ENCODE measurements around the gene ABCC8. TPM values are rescaled to one million over a fixed set of nuclear protein-coding genes. Genes with fewer than 3 reads are reported as not detected.

The ABCC8 gene
- total RNA-seq, 1 donor from 2014 or later, result not detected

GRCh38 chr11:17382046-17382728 is 94.5 kb downstream of the ABCC8 start:
- Mint-ChIP-seq H3K36me3 (ENCODE audit: low read depth) (no peaks in the 10 kb centered on the region), H3K4me3 (no peak overlapping the region), H3K9me3 (no peaks in the 10 kb centered on the region), H3K27me3 (no peaks in the 10 kb centered on the region), H3K4me1 (no peaks in the 10 kb centered on the region), H3K27ac (no peak overlapping the region)
- ATAC-seq (ENCODE audit: low read depth) (no peak), DNase-seq (no peak)
- TF ChIP-seq CTCF (IDR thresholded peaks at IDR 0.05), result no peak
- CTCF ChIA-PET, result interaction anchor here (0.7 kb wide), 1 partner anchor 123 kb away, joined by 3 read pairs; no protein-coding TSS in a partner anchor
- intact Hi-C loops (cut with micrococcal nuclease), result loop anchor here (10.0 kb wide), 3 partner anchors 177 to 597 kb away; partner anchors contain the start of genes PIK3C2A and RPS13
- POLR2A ChIA-PET, result no interaction called here

- Mint-ChIP-seq H3K4me1 (no peaks in the 10 kb centered on the region), H3K27ac (no peak overlapping the region), H3K27me3 (no peaks in the 10 kb centered on the region), H3K36me3 (ENCODE audit: low read depth) (no peaks in the 10 kb centered on the region), H3K9me3 (no peaks in the 10 kb centered on the region), H3K4me3 (no peak overlapping the region)
- DNase-seq (no peak), ATAC-seq (ENCODE audit: low read depth) (no peak)
- POLR2A ChIA-PET, result no interaction called here
- intact Hi-C loops (cut with micrococcal nuclease), result loop anchor here (10.0 kb wide), 3 partner anchors 176 to 596 kb away; partner anchors contain the start of genes PIK3C2A and RPS13
- CTCF ChIA-PET, result interaction anchor here (0.8 kb wide), 1 partner anchor 152 kb away, joined by 3 read pairs; no protein-coding TSS in a partner anchor
- no peak for TF ChIP-seq CTCF (IDR thresholded peaks at IDR 0.05)
These were observed 95.5 kb downstream of the ABCC8 start for GRCh38 chr11:17381156-17381555.

GRCh38 chr11:17379383-17380180 is 97.1 kb downstream of the ABCC8 start:
- no peak for DNase-seq
- TF ChIP-seq CTCF (IDR thresholded peaks at IDR 0.05), result no peak
- H3K36me3 Mint-ChIP-seq (ENCODE audit: low read depth), result no peaks in the 10 kb centered on the region
- ChIA-PET POLR2A (no interaction called here), CTCF (interaction anchor here (0.9 to 1.2 kb wide), 3 partner anchors 13 to 149 kb away, joined by 3 read pairs; no protein-coding TSS in a partner anchor)
- ATAC-seq (ENCODE audit: low read depth), result no peak
- no peaks in the 10 kb centered on the region for H3K4me1 Mint-ChIP-seq
- H3K27ac Mint-ChIP-seq, result no peak overlapping the region
- no peak overlapping the region for H3K4me3 Mint-ChIP-seq
- H3K27me3 Mint-ChIP-seq, result no peaks in the 10 kb centered on the region
- H3K9me3 Mint-ChIP-seq, result no peaks in the 10 kb centered on the region
- intact Hi-C loops (cut with micrococcal nuclease), result loop anchor here (10.0 kb wide), 3 partner anchors 175 to 595 kb away; partner anchors contain the start of genes PIK3C2A and RPS13

GRCh38 chr11:17378655-17379054 is 98.0 kb downstream of the ABCC8 start:
- Mint-ChIP-seq H3K27ac (no peak overlapping the region), H3K36me3 (ENCODE audit: low read depth) (peaks cover 2% of the 10 kb centered on the region), H3K27me3 (no peaks in the 10 kb centered on the region), H3K4me3 (no peak overlapping the region), H3K4me1 (no peaks in the 10 kb centered on the region), H3K9me3 (peaks cover 2% of the 10 kb centered on the region)
- TF ChIP-seq CTCF (IDR thresholded peaks at IDR 0.05), result no peak
- ChIA-PET POLR2A (no interaction called here), CTCF (interaction anchor here (1.2 to 1.3 kb wide), 2 partner anchors 126 to 150 kb away, joined by 3 to 4 read pairs; no protein-coding TSS in a partner anchor)
- intact Hi-C loops (cut with micrococcal nuclease), result no loop called here
- DNase-seq (no peak), ATAC-seq (ENCODE audit: low read depth) (no peak)

- Mint-ChIP-seq H3K9me3 (peaks cover 15% of the 10 kb centered on the region), H3K27me3 (no peaks in the 10 kb centered on the region), H3K4me1 (no peaks in the 10 kb centered on the region), H3K4me3 (no peak overlapping the region), H3K36me3 (ENCODE audit: low read depth) (peaks cover 13% of the 10 kb centered on the region), H3K27ac (no peak overlapping the region)
- intact Hi-C loops (cut with micrococcal nuclease), result no loop called here
- DNase-seq (no peak), ATAC-seq (ENCODE audit: low read depth) (no peak)
- no peak for TF ChIP-seq CTCF (IDR thresholded peaks at IDR 0.05)
- CTCF ChIA-PET, result no interaction called here
- POLR2A ChIA-PET, result no interaction called here
These were observed 100.2 kb downstream of the ABCC8 start for GRCh38 chr11:17376493-17376892.
